ENCODE measurements around the gene NCAM2.

- TF ChIP-seq CTCF (conservative IDR thresholded peaks at IDR 0.05; ENCODE audit: low read depth in 2 of 2): no peak
- TF ChIP-seq EZH2phosphoT487 (IDR thresholded peaks at IDR 0.05; ENCODE audit: unreplicated experiment): no peak
- no peak for TF ChIP-seq JUNB (IDR thresholded peaks at IDR 0.05; ENCODE audit: unreplicated experiment)
- TF ChIP-seq POLR2AphosphoS5 (IDR thresholded peaks at IDR 0.05; ENCODE audit: low read depth): no peak
- TF ChIP-seq CREB1 (CRISPR knock-in tag; IDR thresholded peaks at IDR 0.05; ENCODE audit: low read depth): no peak
- TF ChIP-seq ZNF114 (CRISPR knock-in tag; IDR thresholded peaks at IDR 0.05): no peak
Measured at GRCh38 chr21:21383126-21383525, 384.9 kb downstream of the NCAM2 start.

Measured in GM23338 (cell line).